HepG2 (cell line): ENCODE results near the gene DLST. TPM values are rescaled to one million over a fixed set of nuclear protein-coding genes. Genes with fewer than 3 reads are reported as not detected.

ENCODE experiments used
- CBFB ChIP-seq: sonication (generic); formaldehyde crosslinking; IDR thresholded peaks from 2 replicates; pipeline ENCODE4 v1.4.0; 2020; ENCODE audit warnings: missing genetic modification reagents
- DNMT1 ChIP-seq: sonication (generic); formaldehyde crosslinking; IDR thresholded peaks from 2 replicates; pipeline ENCODE4 v1.5.1; 2020; ENCODE audit warnings: mild to moderate bottlenecking, missing genetic modification reagents
- IRX3 ChIP-seq: sonication (generic); formaldehyde crosslinking; IDR thresholded peaks from 2 replicates; pipeline ENCODE4 v1.8.1; 2023; ENCODE audit warnings: mild to moderate bottlenecking, low read depth, missing genetic modification reagents, borderline replicate concordance
- MAFF ChIP-seq: IDR thresholded peaks from 2 replicates; pipeline ENCODE4 v1.6.1; 2011; ENCODE audit warnings: low read depth, low read length, improper control_type of control experiment
- MAFK ChIP-seq, 2 experiments: IDR thresholded peaks in 1 of 2; conservative IDR thresholded peaks in 1 of 2; 2 replicates each; pipeline ENCODE4 v1.6.1; 2011; ENCODE audit warnings: improper control_type of control experiment in 2 of 2, low read length in 2 of 2
- MYNN ChIP-seq: sonication (generic); formaldehyde crosslinking; IDR thresholded peaks from 2 replicates; pipeline ENCODE4 v1.4.0; 2020; ENCODE audit warnings: mild to moderate bottlenecking, low read depth, missing genetic modification reagents
- NFE2 ChIP-seq: sonication (generic); formaldehyde crosslinking; IDR thresholded peaks from 2 replicates; pipeline ENCODE4 v1.4.0; 2020; ENCODE audit warnings: missing genetic modification reagents
- NFKBIZ ChIP-seq: IDR thresholded peaks from 2 replicates; pipeline ENCODE4 v1.6.1; 2018; ENCODE audit warnings: missing genetic modification reagents, missing compliant biosample characterization
- PHF21A ChIP-seq: sonication (generic); formaldehyde crosslinking; IDR thresholded peaks from 2 replicates; pipeline ENCODE4 v1.5.0; 2020; ENCODE audit warnings: mild to moderate bottlenecking, missing genetic modification reagents
- SMARCC2 ChIP-seq: fragments of 450-650 bp; IDR thresholded peaks from 2 replicates; pipeline ENCODE4 v1.6.1; 2017; ENCODE audit warnings: antibody characterized with exemption, mild to moderate bottlenecking
- SOX6 ChIP-seq, 2 experiments: fragments of 450-650 bp in 1 of 2; sonication (generic) in 1 of 2; formaldehyde crosslinking in 1 of 2; IDR thresholded peaks; 2 replicates each; pipeline versions ENCODE4 v1.4.0 to v1.6.1; 2017 to 2020; ENCODE audit warnings: antibody characterized with exemption in 1 of 2, mild to moderate bottlenecking in 1 of 2, missing genetic modification reagents in 1 of 2
- SP5 ChIP-seq: IDR thresholded peaks from 2 replicates; pipeline ENCODE4 v1.6.1; 2016; ENCODE audit warnings: low read depth, borderline replicate concordance
- WIZ ChIP-seq: sonication (generic); formaldehyde crosslinking; IDR thresholded peaks from 2 replicates; pipeline ENCODE4 v1.5.1; 2020; ENCODE audit warnings: mild to moderate bottlenecking, missing genetic modification reagents
- ZKSCAN1 ChIP-seq: fragments of 150-350 bp; IDR thresholded peaks from 2 replicates; pipeline ENCODE4 v1.6.1; 2014; ENCODE audit warnings: low read length
- ZKSCAN8 ChIP-seq: IDR thresholded peaks from 2 replicates; pipeline ENCODE4 v1.6.1; 2016; ENCODE audit warnings: borderline replicate concordance, missing genetic modification reagents, missing compliant biosample characterization
- ZNF431 ChIP-seq: sonication (generic); formaldehyde crosslinking; IDR thresholded peaks from 2 replicates; pipeline ENCODE4 v1.9.0; 2022; ENCODE audit warnings: missing genetic modification reagents, low read depth, mild to moderate bottlenecking, borderline replicate concordance
- ZNF484 ChIP-seq: sonication (generic); formaldehyde crosslinking; IDR thresholded peaks from 2 replicates; pipeline ENCODE4 v1.5.1; 2020; ENCODE audit warnings: mild to moderate bottlenecking, low read depth, missing genetic modification reagents, borderline replicate concordance
- ZNF737 ChIP-seq: sonication (generic); formaldehyde crosslinking; IDR thresholded peaks from 2 replicates; pipeline ENCODE4 v1.5.0; 2020; ENCODE audit warnings: missing genetic modification reagents, mild to moderate bottlenecking, borderline replicate concordance
- ZNF790 ChIP-seq: sonication (generic); formaldehyde crosslinking; IDR thresholded peaks from 2 replicates; pipeline ENCODE4 v1.8.0; 2022; ENCODE audit warnings: missing genetic modification reagents, mild to moderate bottlenecking, borderline replicate concordance
- ZNF83 ChIP-seq: sonication (generic); formaldehyde crosslinking; IDR thresholded peaks from 2 replicates; pipeline ENCODE4 v1.4.0; 2020; ENCODE audit warnings: missing genetic modification reagents, mild to moderate bottlenecking, borderline replicate concordance
- polyA plus RNA-seq, 8 experiments: library from polyadenylated mRNA; depleted of rRNA in 3 of 8; stranded (reverse) in 7 of 8; unstranded in 1 of 8; fragments of >200 nt; fragmentation: Illumina TruSeq in 4 of 8; extraction: Trizol in 4 of 8; gene quantifications; 2 replicates each; pipeline versions ENCODE4 v1.2.1 to v1.2.3, GENCODE V29; 2011 to 2016; ENCODE audit warnings: low read depth in 4 of 8, missing spikeins in 1 of 8, mixed read lengths in 1 of 8; ENCODE audit not compliant: insufficient read depth in 1 of 8
- total RNA-seq, 5 experiments: library from RNA; depleted of rRNA; stranded (reverse); fragments of >200 nt; fragmentation: Illumina TruSeq; extraction: Trizol; gene quantifications; 2 replicates each; pipeline ENCODE4 v1.2.3, GENCODE V29; 2016; ENCODE audit warnings: low read depth in 1 of 5
- TF ChIP-seq, protein P1 (sequence below): sonication (generic); formaldehyde crosslinking; IDR thresholded peaks from 2 replicates; pipeline ENCODE4 v1.8.1; 2023; ENCODE audit warnings: mild to moderate bottlenecking, moderate library complexity, missing genetic modification reagents
- TF ChIP-seq, protein P2 (sequence below): sonication (generic); formaldehyde crosslinking; IDR thresholded peaks from 2 replicates; pipeline ENCODE4 v1.5.1; 2020; ENCODE audit warnings: missing genetic modification reagents, mild to moderate bottlenecking, borderline replicate concordance
- TF ChIP-seq, protein P3 (sequence below): IDR thresholded peaks from 2 replicates; pipeline ENCODE4 v1.6.1; 2016; ENCODE audit warnings: missing compliant biosample characterization, missing genetic modification reagents, borderline replicate concordance
- TF ChIP-seq, protein P4 (sequence below): sonication (generic); formaldehyde crosslinking; IDR thresholded peaks from 2 replicates; pipeline ENCODE4 v1.5.0; 2020; ENCODE audit warnings: mild to moderate bottlenecking, missing genetic modification reagents

DLST gene
- total and polyA plus RNA-seq, 2 of the 13 experiments (the other 11 are each of a cell fraction or from before 2014, with no cell fraction given): 56.5 to 94.3 TPM

DNA sequence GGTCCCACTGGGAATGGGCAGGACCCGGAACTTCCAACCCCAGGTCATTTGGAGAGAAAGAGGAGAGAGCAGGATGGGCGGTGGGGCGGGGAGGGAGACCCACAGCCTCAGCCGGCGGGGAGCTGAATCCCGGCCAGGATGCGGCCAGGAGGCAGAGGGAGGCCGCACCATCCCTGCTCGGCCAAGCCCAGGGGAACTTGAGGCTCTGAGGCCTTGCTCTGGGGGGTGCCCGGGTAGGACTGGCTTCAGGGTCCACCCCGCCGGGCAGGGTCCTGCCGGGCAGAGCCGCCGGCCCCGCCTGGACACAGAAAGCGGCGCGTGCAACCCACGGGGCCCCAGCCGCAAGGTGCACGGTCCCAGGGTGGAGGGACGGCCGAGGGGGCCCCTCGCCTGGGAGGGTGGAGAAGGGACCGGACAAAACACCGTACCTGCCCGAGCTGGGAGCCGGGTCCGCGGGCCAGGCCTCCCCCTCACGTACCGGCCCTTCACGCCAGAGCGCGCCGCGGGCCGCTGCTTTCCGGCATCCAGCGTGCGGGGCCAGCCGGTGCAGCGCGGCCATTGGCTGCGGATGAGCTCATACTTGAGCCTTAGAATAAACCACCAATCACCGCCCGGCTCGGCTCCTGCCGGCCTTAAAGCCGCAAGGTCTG is 41.2 kb downstream of the DLST start, which contains the start of gene RPS6KL1 (continued):
- TF ChIP-seq NFE2 (CRISPR knock-in tag): no peak
- TF ChIP-seq ZKSCAN8: no peak
- peak; percentile 100 for TF ChIP-seq PHF21A (CRISPR knock-in tag)
- TF ChIP-seq IRX3: no peak
- no peak for TF ChIP-seq ZNF83
- TF ChIP-seq, protein P1, sequence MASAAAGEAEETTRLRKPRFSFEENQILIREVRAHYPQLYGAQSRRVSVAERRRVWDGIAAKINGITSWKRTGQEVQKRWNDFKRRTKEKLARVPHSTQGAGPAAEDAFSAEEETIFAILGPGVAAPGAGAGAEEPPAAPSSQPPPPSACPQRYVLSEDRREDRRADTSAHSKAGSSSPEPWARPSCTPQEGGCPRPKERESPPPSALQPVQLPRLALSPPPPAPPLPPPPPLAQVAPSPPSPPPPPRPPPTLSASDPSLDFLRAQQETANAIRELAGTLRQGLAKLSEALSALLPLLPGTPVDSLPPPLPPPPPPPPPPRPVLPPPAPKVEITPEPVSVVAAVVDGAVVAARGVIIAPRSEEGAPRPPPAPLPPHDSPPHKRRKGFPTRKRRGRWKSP (CRISPR knock-in tag): 0 out of 2 replicates have a peak, but pooled peaks have one; percentile 14
- TF ChIP-seq, protein P2, sequence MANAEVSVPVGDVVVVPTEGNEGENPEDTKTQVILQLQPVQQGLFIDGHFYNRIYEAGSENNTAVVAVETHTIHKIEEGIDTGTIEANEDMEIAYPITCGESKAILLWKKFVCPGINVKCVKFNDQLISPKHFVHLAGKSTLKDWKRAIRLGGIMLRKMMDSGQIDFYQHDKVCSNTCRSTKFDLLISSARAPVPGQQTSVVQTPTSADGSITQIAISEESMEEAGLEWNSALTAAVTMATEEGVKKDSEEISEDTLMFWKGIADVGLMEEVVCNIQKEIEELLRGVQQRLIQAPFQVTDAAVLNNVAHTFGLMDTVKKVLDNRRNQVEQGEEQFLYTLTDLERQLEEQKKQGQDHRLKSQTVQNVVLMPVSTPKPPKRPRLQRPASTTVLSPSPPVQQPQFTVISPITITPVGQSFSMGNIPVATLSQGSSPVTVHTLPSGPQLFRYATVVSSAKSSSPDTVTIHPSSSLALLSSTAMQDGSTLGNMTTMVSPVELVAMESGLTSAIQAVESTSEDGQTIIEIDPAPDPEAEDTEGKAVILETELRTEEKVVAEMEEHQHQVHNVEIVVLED (CRISPR knock-in tag): peak; percentile 57; the same call in 1 of the 2 replicates
- no peak for TF ChIP-seq DNMT1 (CRISPR knock-in tag)
- TF ChIP-seq WIZ (CRISPR knock-in tag): no peak
- TF ChIP-seq ZNF737: no peak
- no peak for TF ChIP-seq MAFF
- TF ChIP-seq ZNF431: no peak
- TF ChIP-seq ZNF484: no peak
- TF ChIP-seq ZKSCAN1: no peak
- no peak for TF ChIP-seq MYNN
- TF ChIP-seq NFKBIZ: no peak
- no peak for TF ChIP-seq SP5
- TF ChIP-seq MAFK (conservative IDR thresholded peaks at IDR 0.05 in 1 of 2, IDR thresholded peaks at IDR 0.05 in 1 of 2; ENCODE audit: low read length in 2 of 2): no peak
- no peak for TF ChIP-seq SMARCC2
- no peak for TF ChIP-seq CBFB
- TF ChIP-seq SOX6 (IDR thresholded peaks at IDR 0.05): no peak
- no peak; the same call in none of the 2 replicates for TF ChIP-seq SOX6 (CRISPR knock-in tag; IDR thresholded peaks at IDR 0.05)
- TF ChIP-seq, protein P3, sequence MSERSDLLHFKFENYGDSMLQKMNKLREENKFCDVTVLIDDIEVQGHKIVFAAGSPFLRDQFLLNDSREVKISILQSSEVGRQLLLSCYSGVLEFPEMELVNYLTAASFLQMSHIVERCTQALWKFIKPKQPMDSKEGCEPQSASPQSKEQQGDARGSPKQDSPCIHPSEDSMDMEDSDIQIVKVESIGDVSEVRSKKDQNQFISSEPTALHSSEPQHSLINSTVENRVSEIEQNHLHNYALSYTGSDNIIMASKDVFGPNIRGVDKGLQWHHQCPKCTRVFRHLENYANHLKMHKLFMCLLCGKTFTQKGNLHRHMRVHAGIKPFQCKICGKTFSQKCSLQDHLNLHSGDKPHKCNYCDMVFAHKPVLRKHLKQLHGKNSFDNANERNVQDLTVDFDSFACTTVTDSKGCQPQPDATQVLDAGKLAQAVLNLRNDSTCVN (CRISPR knock-in tag): no peak
- TF ChIP-seq, protein P4, sequence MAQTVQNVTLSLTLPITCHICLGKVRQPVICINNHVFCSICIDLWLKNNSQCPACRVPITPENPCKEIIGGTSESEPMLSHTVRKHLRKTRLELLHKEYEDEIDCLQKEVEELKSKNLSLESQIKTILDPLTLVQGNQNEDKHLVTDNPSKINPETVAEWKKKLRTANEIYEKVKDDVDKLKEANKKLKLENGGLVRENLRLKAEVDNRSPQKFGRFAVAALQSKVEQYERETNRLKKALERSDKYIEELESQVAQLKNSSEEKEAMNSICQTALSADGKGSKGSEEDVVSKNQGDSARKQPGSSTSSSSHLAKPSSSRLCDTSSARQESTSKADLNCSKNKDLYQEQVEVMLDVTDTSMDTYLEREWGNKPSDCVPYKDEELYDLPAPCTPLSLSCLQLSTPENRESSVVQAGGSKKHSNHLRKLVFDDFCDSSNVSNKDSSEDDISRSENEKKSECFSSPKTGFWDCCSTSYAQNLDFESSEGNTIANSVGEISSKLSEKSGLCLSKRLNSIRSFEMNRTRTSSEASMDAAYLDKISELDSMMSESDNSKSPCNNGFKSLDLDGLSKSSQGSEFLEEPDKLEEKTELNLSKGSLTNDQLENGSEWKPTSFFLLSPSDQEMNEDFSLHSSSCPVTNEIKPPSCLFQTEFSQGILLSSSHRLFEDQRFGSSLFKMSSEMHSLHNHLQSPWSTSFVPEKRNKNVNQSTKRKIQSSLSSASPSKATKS: no peak
- TF ChIP-seq ZNF790 (CRISPR knock-in tag): no peak
